Gastrocnemius medialis (tissue), 4 donors: ENCODE data around the gene ARL11. TPM values are rescaled to one million over a fixed set of nuclear protein-coding genes. Genes with fewer than 3 reads are reported as not detected.
"Not testable (repeated sequence)": the region's sequence is repeated elsewhere in the genome, so short reads cannot be mapped to it uniquely, and the experiment has no call there.

Experiments used
- ATAC-seq, 2 donors: fragments of 150-250 bp; one replicate each; pipeline ENCODE4 v1.9.1; 2016
- DNase-seq, 2 donors: peaks; one replicate each; pipeline ENCODE4 v3.0.0-alpha.2; 2019
- H3K27ac ChIP-seq, 4 donors: fragments of 200-600 bp; sonication (generic); 1 replicate in 1 of 4; 2 replicates in 3 of 4; pipeline ENCODE4 v1.5.1; 2016 to 2018; ENCODE audit warnings: mild to moderate bottlenecking in 2 of 4, moderate library complexity in 1 of 4
- H3K27me3 ChIP-seq, 3 donors: fragments of 200-600 bp; sonication (generic) in 2 of 3; 1 replicate in 1 of 3; 2 replicates in 2 of 3; pipeline versions ENCODE4 v1.5.1 to v1.6.0; 2016 to 2019; ENCODE audit warnings: mild to moderate bottlenecking in 1 of 3, moderate library complexity in 1 of 3
- H3K36me3 ChIP-seq, 2 donors: fragments of 200-600 bp; sonication (generic) in 1 of 2; one replicate each; pipeline ENCODE4 v1.5.1; 2017 to 2018
- H3K4me1 ChIP-seq, 2 donors: fragments of 200-600 bp; sonication (generic) in 1 of 2; one replicate each; pipeline ENCODE4 v1.5.1; 2016 to 2017; ENCODE audit warnings: mild to moderate bottlenecking in 2 of 2
- H3K4me3 ChIP-seq, 4 donors: fragments of 200-600 bp; sonication (generic) in 3 of 4; 1 replicate in 1 of 4; 2 replicates in 3 of 4; pipeline ENCODE4 v1.5.1; 2016 to 2019; ENCODE audit warnings: mild to moderate bottlenecking in 2 of 4
- H3K9me3 ChIP-seq, 3 donors: fragments of 200-600 bp; sonication (generic) in 2 of 3; 1 replicate in 1 of 3; 2 replicates in 2 of 3; pipeline ENCODE4 v1.5.1; 2016 to 2019
- CTCF ChIP-seq, 5 experiments: fragments of 450-650 bp in 3 of 5; fragments of 200-600 bp in 2 of 5; sonication (generic) in 2 of 5; IDR thresholded peaks in 4 of 5; conservative IDR thresholded peaks in 1 of 5; 1 replicate in 4 of 5; 2 replicates in 1 of 5; pipeline ENCODE4 v1.5.1; 2016 to 2019; ENCODE audit warnings: antibody characterized with exemption in 5 of 5, mild to moderate bottlenecking in 3 of 5, moderate library complexity in 3 of 5
- POLR2A ChIP-seq, 2 donors: fragments of 450-650 bp; IDR thresholded peaks; one replicate each; pipeline ENCODE4 v1.6.1; 2017; ENCODE audit warnings: antibody characterized with exemption in 2 of 2, mild to moderate bottlenecking in 2 of 2, moderate library complexity in 2 of 2
- in situ Hi-C, 4 donors: fragments of 200-750 bp; cut with MboI; loops; one replicate each; pipeline versions ENCODE4 v1.15.0 to v1.8.0; 2017; ENCODE audit warnings: low sequenced_read_pairs in 4 of 4
- intact Hi-C: fragments of 100-400 bp; cut with DNase I; formaldehyde crosslinking; loops from one replicate; pipeline ENCODE4 v1.15.1; 2023; ENCODE audit warnings: low total_unique reads
- total RNA-seq, 4 donors: library from RNA; depleted of rRNA; stranded (reverse); fragments of >200 nt; gene quantifications; one replicate each; pipeline versions ENCODE4 v1.1.0 to v1.2.3, GENCODE V29; 2016

The ARL11 gene
- total RNA-seq, 4 donors from 2014 or later: 0.10 to 0.20 (median 0.12) TPM

- ATAC-seq: no peak
- H3K9me3 ChIP-seq: no peaks in the 10 kb centered on the region
- no peaks in the 10 kb centered on the region for H3K36me3 ChIP-seq
- no peak for DNase-seq
- H3K4me1 ChIP-seq: no peaks in the 10 kb centered on the region
- TF ChIP-seq CTCF (IDR thresholded peaks at IDR 0.05 in 4 of 5, conservative IDR thresholded peaks at IDR 0.05 in 1 of 5) (no peak), POLR2A (IDR thresholded peaks at IDR 0.05) (no peak)
- no peak overlapping the region for H3K4me3 ChIP-seq
- no peak overlapping the region for H3K27ac ChIP-seq
- in situ Hi-C loops (no loop called here), intact Hi-C loops (no loop called here)
- H3K27me3 ChIP-seq: no peaks in the 10 kb centered on the region
Observed at GRCh38 chr13:49594576-49594975, 33.7 kb upstream of the ARL11 start.

- Histone ChIP-seq H3K4me3 (no peak overlapping the region), H3K4me1 (no peaks in the 10 kb centered on the region), H3K27ac (no peak overlapping the region), H3K9me3 (no peaks in the 10 kb centered on the region), H3K36me3 (no peaks in the 10 kb centered on the region), H3K27me3 (no peaks in the 10 kb centered on the region)
- no peak for TF ChIP-seq POLR2A (IDR thresholded peaks at IDR 0.05)
- no peak for TF ChIP-seq CTCF (IDR thresholded peaks at IDR 0.05 in 4 of 5, conservative IDR thresholded peaks at IDR 0.05 in 1 of 5)
- DNase-seq (no peak), ATAC-seq (no peak)
- in situ Hi-C loops: no loop called here
- intact Hi-C loops: no loop called here
Observed at GRCh38 chr13:49596221-49596620, 32.1 kb upstream of the ARL11 start.

- no peaks in the 10 kb centered on the region for H3K27me3 ChIP-seq
- H3K9me3 ChIP-seq: no peaks in the 10 kb centered on the region
- H3K36me3 ChIP-seq: no peaks in the 10 kb centered on the region
- no peaks in the 10 kb centered on the region for H3K4me1 ChIP-seq
- DNase-seq (no peak), ATAC-seq (no peak)
- intact Hi-C loops (no loop called here), in situ Hi-C loops (no loop called here)
- H3K4me3 ChIP-seq: no peak overlapping the region
- no peak overlapping the region for H3K27ac ChIP-seq
- TF ChIP-seq POLR2A (IDR thresholded peaks at IDR 0.05) (no peak), CTCF (IDR thresholded peaks at IDR 0.05 in 4 of 5, conservative IDR thresholded peaks at IDR 0.05 in 1 of 5) (no peak)
Observed at GRCh38 chr13:49597043-49597641, 31.2 kb upstream of the ARL11 start.

- intact Hi-C loops: no loop called here
- TF ChIP-seq POLR2A (IDR thresholded peaks at IDR 0.05) (no peak), CTCF (IDR thresholded peaks at IDR 0.05 in 4 of 5, conservative IDR thresholded peaks at IDR 0.05 in 1 of 5) (no peak)
Observed at GRCh38 chr13:49602005-49602404, 26.3 kb upstream of the ARL11 start.

GRCh38 chr13:49602615-49603014, 25.7 kb upstream of the ARL11 start:
- in situ Hi-C loops: loop anchor here in 1 of 4 donors (10.0 kb wide), 1 partner anchor 298 kb away; no protein-coding TSS in a partner anchor
- H3K9me3 ChIP-seq, H3K4me3 ChIP-seq, intact Hi-C loops, H3K27ac ChIP-seq, DNase-seq, H3K36me3 ChIP-seq, H3K27me3 ChIP-seq, ATAC-seq, H3K4me1 ChIP-seq: not testable (repeated sequence)

More at GRCh38 chr13:49602005-49602404, 26.3 kb upstream of the ARL11 start:
- DNase-seq (no peak), ATAC-seq (no peak)
- no peaks in the 10 kb centered on the region for H3K9me3 ChIP-seq
- no peaks in the 10 kb centered on the region for H3K4me1 ChIP-seq
- H3K36me3 ChIP-seq: no peaks in the 10 kb centered on the region
- in situ Hi-C loops: loop anchor here in 1 of 4 donors (10.0 kb wide), 1 partner anchor 297 kb away; no protein-coding TSS in a partner anchor
- no peak overlapping the region for H3K4me3 ChIP-seq
- H3K27me3 ChIP-seq: no peaks in the 10 kb centered on the region
- H3K27ac ChIP-seq: no peak overlapping the region
